Measurements from ENCODE around the gene CNNM4. TPM values are rescaled to one million over a fixed set of nuclear protein-coding genes. Genes with fewer than 3 reads are reported as not detected.

Gene CNNM4
- total RNA-seq, 2 experiments from 2014 or later, result 5.6 to 6.0 TPM

DNA sequence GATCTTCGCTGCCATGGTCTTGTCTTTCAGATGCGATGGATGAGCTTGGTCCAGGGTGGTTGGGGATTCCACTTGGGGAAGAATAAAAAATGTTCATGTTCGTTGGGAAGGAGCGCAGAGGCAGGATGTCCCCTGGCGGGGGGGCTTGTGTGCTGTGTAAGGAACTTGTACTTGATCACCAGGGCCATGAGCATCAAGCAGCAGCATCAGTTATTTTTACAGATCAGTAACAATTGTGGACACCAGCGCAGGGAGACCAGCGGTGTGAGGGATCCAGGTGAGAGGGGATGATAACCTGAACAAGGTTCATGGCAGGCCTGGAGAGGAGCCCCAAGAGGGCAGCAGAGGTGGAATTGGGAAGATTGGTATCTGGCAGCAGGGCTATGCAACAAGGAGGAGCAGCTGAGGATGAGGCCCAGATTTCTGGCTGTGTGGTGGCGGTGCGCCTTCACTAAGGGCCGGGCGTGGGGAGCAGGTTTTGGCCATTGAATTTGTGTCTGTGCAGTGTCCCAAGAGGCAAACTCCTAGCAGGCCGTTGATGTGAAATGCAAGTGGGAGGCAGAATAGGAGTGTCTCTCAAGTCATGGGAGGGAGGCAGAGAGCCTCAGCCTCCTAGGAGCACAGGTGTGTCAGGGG, 59.3 kb downstream of the CNNM4 start:
- H3K27ac Mint-ChIP-seq, result no peak overlapping the region
- no peak overlapping the region for H3K4me3 Mint-ChIP-seq
- H3K4me1 Mint-ChIP-seq (ENCODE audit: low read depth), result peaks cover 57% of the 10 kb centered on the region
- intact Hi-C loops (cut with micrococcal nuclease), result loop anchor here (5.0 kb wide), 2 partner anchors 142 to 498 kb away; no protein-coding TSS in a partner anchor
- CTCF ChIA-PET, result interaction anchor here (0.7 to 4.0 kb wide), 9 partner anchors 15 to 142 kb away, joined by 3 to 20 read pairs (median 4); partner anchors contain the start of gene ANKRD39
- peaks cover 6% of the 10 kb centered on the region for H3K36me3 Mint-ChIP-seq (ENCODE audit: low read depth)
- no peak for DNase-seq
- no peaks in the 10 kb centered on the region for H3K27me3 Mint-ChIP-seq (ENCODE audit: low read depth)
- no peaks in the 10 kb centered on the region for H3K9me3 Mint-ChIP-seq

DNA sequence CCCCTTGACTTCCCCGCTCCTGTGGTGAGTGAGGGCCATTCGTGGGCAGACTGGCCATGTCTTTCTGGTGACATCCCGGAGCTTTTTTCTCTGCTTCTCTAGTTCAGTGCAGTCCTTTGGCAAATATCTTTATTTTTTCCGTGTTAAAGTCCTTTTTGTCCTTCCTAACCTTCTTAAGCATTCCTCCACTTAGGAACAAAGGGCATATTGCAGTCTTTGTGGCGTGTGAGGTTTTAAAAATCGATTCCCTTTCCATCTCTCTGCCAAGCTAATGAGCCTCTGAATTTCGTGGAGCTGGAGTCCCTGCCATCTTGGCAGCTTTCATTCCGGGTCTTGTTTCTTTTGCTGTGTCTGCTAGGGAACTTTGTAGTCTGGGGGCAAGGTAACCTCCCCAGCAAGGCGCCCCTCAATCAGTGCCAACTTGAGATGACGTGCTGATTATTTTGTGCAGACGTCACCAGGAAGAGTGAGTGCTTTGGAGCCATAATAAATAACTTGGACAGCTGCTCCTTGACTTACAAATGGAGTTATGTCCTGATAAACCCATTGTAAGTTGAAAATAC, 60.5 kb downstream of the CNNM4 start:
- Mint-ChIP-seq H3K27me3 (ENCODE audit: low read depth) (no peaks in the 10 kb centered on the region), H3K4me3 (no peak overlapping the region), H3K36me3 (ENCODE audit: low read depth) (peaks cover 6% of the 10 kb centered on the region), H3K9me3 (no peaks in the 10 kb centered on the region), H3K27ac (no peak overlapping the region), H3K4me1 (ENCODE audit: low read depth) (peaks cover 51% of the 10 kb centered on the region)
- intact Hi-C loops (cut with micrococcal nuclease), result no loop called here
- no peak for DNase-seq
- CTCF ChIA-PET, result interaction anchor here (0.9 to 1.7 kb wide), 5 partner anchors 18 to 92 kb away, joined by 3 to 6 read pairs (median 3); partner anchors contain the start of gene ANKRD39

DNA sequence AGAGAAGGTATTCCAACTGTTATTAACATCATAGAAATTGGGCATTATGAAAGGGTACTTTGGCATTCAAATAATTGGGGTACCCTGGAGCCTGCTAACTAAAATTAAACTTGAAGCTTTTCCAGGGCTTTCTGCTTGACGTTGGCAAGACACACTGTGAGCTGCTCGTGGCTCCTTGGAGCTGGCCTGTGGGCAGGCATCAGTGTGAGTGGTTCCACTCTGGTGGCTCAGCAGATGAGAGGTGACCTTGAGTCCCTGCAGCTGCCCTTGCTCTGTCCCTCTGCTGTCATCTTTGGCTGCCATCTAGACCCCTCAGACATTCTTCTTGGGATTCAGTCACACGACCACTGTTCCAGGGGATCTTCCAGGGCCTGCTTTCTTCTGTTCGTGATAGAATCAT, 62.1 kb downstream of the CNNM4 start:
- H3K27me3 Mint-ChIP-seq (ENCODE audit: low read depth), result no peaks in the 10 kb centered on the region
- no peak overlapping the region for H3K27ac Mint-ChIP-seq
- peaks cover 5% of the 10 kb centered on the region for H3K36me3 Mint-ChIP-seq (ENCODE audit: low read depth)
- H3K9me3 Mint-ChIP-seq, result no peaks in the 10 kb centered on the region
- intact Hi-C loops (cut with micrococcal nuclease), result no loop called here
- CTCF ChIA-PET, result interaction anchor here (1.4 kb wide), 1 partner anchor 289 kb away, joined by 4 read pairs; no protein-coding TSS in a partner anchor
- no peak overlapping the region for H3K4me3 Mint-ChIP-seq
- H3K4me1 Mint-ChIP-seq (ENCODE audit: low read depth), result peaks cover 46% of the 10 kb centered on the region
- DNase-seq, result no peak

DNA sequence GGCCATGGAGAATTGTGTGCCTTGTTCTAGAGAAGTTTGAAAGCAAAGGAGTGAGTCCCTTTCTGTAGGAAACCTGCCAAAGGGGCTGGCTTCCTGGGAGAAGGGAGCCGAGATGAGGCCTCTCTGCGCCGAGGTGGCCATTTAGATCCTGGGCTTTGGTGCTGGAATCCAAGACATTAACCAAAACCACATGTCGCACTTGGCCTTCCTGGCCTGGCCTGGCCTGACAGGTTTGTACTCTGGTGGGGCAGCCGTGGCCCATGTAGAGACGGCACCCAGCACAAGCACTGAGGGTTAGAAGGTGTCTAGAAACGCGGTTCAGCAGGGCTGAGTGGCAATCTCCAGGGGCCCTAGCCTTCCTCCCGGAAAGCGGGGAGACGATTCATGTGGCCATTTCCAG, 62.5 kb downstream of the CNNM4 start:
- Mint-ChIP-seq H3K27me3 (ENCODE audit: low read depth) (no peaks in the 10 kb centered on the region), H3K36me3 (ENCODE audit: low read depth) (peaks cover 5% of the 10 kb centered on the region), H3K4me1 (ENCODE audit: low read depth) (peaks cover 41% of the 10 kb centered on the region), H3K9me3 (no peaks in the 10 kb centered on the region), H3K4me3 (no peak overlapping the region), H3K27ac (no peak overlapping the region)
- no peak for DNase-seq
- intact Hi-C loops (cut with micrococcal nuclease), result no loop called here
- CTCF ChIA-PET, result interaction anchor here (1.4 kb wide), 1 partner anchor 289 kb away, joined by 4 read pairs; no protein-coding TSS in a partner anchor

DNA sequence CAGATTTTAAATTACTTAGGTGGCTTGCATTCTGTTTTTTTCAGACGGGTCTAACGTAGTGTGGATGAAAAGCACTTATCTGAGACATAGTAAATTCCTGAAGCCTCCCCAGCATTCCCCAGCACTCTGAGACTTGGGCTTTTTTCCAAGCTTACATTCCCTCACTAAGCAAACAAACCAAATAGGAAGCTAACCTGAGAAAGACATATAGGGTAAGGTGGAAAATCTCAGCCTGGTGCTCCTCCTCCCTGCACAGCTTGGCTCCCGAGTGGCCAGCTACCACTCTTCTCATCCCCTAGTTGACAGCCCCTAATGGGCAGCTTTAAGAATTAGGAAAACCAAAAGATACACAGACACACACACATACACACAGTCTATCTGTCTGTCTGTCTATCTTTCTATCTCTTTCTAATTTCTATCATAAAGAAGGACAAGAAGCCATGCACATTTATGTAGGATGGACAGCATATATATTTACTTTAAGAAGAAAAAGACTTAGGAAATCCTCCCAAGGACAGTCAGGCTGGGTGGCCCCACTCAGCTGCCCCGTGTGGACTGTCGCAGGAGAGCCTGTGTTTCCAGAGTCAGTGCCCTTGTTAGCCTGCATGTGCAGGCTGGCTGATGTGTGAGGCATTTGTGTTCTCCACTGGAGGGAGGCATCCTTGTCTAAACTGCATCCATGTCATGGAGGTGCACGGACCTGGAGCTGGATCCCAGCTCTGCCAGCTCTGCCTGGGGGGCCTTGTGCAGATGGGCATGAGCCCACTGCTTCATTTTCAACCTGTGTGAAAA, 63.6 kb downstream of the CNNM4 start:
- CTCF ChIA-PET, result no interaction called here
- Mint-ChIP-seq H3K4me1 (ENCODE audit: low read depth) (peaks cover 31% of the 10 kb centered on the region), H3K9me3 (no peaks in the 10 kb centered on the region), H3K27me3 (ENCODE audit: low read depth) (no peaks in the 10 kb centered on the region), H3K4me3 (no peak overlapping the region), H3K27ac (no peak overlapping the region), H3K36me3 (ENCODE audit: low read depth) (peaks cover 7% of the 10 kb centered on the region)
- intact Hi-C loops (cut with micrococcal nuclease), result no loop called here
- no peak for DNase-seq

DNA sequence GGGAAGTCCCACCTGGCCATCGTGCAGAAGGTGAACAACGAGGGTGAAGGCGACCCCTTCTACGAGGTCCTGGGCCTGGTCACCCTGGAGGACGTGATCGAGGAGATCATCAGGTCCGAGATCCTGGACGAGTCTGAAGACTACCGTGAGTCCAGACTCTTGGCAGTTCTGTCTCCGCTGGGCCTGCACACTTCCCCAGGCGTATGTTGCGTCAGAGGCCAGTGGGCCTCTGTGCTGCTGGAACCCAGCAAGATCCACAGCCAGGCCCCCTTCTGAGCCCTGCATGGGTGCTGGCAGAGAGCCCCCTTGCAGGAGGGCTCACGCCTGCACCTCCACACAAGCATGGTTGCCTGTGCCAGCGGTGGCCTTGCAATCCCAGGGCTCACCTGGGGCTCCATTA, 64.4 kb downstream of the CNNM4 start:
- no peak overlapping the region for H3K4me3 Mint-ChIP-seq
- peaks cover 23% of the 10 kb centered on the region for H3K4me1 Mint-ChIP-seq (ENCODE audit: low read depth)
- H3K27ac Mint-ChIP-seq, result no peak overlapping the region
- no peaks in the 10 kb centered on the region for H3K27me3 Mint-ChIP-seq (ENCODE audit: low read depth)
- H3K9me3 Mint-ChIP-seq, result no peaks in the 10 kb centered on the region
- intact Hi-C loops (cut with micrococcal nuclease), result no loop called here
- peaks cover 7% of the 10 kb centered on the region for H3K36me3 Mint-ChIP-seq (ENCODE audit: low read depth)
- CTCF ChIA-PET, result interaction anchor here (0.6 kb wide), 1 partner anchor 21 kb away, joined by 3 read pairs; no protein-coding TSS in a partner anchor
- DNase-seq, result no peak

DNA sequence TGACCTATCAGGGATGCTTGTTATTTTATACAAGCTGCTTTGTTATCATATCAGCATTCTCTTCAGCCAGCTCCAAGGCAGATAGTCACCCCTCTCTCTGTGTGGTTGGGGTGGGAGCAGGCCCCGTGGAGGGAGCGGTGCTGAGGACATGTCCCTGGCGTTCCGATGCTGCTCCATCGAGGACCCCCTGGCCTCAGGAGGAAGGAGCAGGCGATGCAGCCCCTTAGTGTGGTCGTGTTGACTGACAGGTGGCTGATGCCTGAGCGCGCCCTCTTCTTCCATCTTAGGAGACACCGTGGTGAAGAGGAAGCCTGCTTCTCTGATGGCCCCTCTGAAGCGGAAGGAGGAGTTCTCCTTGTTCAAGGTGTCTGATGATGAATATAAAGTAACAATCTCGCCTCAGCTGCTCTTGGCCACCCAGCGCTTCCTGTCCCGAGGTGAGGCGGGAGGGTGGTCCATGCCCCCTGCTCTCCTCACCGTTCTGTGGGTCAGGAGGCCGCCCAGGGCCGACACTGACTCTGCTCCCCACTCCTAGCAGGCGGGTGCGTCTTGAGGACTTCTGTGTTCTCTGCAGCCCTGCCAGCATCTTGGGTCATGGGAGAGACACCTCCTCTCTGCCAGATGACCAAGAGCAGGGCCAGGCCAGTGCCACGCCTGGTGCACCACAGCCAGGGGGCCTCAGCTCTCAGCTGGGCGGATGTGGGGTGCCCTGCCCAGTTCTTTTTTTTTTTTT, 66.0 kb downstream of the CNNM4 start:
- intact Hi-C loops (cut with micrococcal nuclease), result no loop called here
- no peaks in the 10 kb centered on the region for H3K27me3 Mint-ChIP-seq (ENCODE audit: low read depth)
- no peak overlapping the region for H3K27ac Mint-ChIP-seq
- CTCF ChIA-PET, result interaction anchor here (1.0 kb wide), 1 partner anchor 17 kb away, joined by 3 read pairs; the partner anchor contains the start of gene ANKRD23
- peaks cover 6% of the 10 kb centered on the region for H3K4me1 Mint-ChIP-seq (ENCODE audit: low read depth)
- no peaks in the 10 kb centered on the region for H3K9me3 Mint-ChIP-seq
- H3K36me3 Mint-ChIP-seq (ENCODE audit: low read depth), result peaks cover 6% of the 10 kb centered on the region
- H3K4me3 Mint-ChIP-seq, result no peak overlapping the region
- DNase-seq, result no peak

DNA sequence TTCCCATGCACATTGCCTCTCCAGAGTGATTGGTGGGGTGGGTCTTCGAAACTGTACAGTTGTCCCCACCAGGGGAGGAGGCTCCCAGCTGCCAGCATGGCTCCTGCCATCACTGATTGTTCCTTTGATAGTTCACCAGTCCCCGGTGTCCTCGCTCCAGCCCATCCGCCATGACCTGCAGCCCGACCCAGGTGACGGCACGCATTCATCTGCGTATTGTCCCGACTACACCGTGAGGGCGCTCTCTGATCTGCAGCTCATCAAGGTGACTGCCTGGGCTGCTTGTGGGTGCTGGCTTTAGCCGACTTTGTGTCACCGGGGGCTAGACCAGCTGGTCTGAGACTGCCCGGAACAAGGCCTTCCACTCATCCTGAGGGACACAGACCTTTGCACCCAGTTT, 67.7 kb downstream of the CNNM4 start:
- Mint-ChIP-seq H3K4me3 (no peak overlapping the region), H3K27ac (no peak overlapping the region), H3K9me3 (no peaks in the 10 kb centered on the region), H3K4me1 (ENCODE audit: low read depth) (no peaks in the 10 kb centered on the region), H3K36me3 (ENCODE audit: low read depth) (peaks cover 9% of the 10 kb centered on the region), H3K27me3 (ENCODE audit: low read depth) (no peaks in the 10 kb centered on the region)
- intact Hi-C loops (cut with micrococcal nuclease), result no loop called here
- no peak for DNase-seq
- CTCF ChIA-PET, result interaction anchor here (0.6 kb wide), 1 partner anchor 22 kb away, joined by 3 read pairs; no protein-coding TSS in a partner anchor

DNA sequence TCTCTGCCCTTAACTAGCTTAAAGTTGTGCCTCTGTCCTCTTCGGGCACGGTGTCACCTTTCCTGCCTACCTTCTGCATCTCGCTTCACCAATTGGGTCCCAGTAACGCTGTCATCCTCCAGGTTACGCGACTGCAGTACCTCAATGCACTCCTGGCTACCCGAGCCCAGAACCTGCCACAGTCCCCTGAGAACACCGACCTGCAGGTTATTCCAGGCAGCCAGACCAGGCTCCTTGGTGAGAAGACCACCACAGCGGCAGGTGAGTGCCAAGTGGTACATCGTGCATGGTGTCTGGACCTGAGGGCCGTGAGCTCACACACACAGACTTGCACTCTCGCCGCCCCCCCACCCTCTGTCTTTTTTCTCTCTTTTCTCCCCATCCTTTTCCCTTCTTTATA, 68.2 kb downstream of the CNNM4 start:
- Mint-ChIP-seq H3K36me3 (ENCODE audit: low read depth) (peaks cover 9% of the 10 kb centered on the region), H3K27ac (no peak overlapping the region), H3K27me3 (ENCODE audit: low read depth) (no peaks in the 10 kb centered on the region), H3K9me3 (no peaks in the 10 kb centered on the region), H3K4me3 (no peak overlapping the region), H3K4me1 (ENCODE audit: low read depth) (no peaks in the 10 kb centered on the region)
- DNase-seq, result no peak
- intact Hi-C loops (cut with micrococcal nuclease), result no loop called here
- CTCF ChIA-PET, result interaction anchor here (0.6 kb wide), 1 partner anchor 22 kb away, joined by 3 read pairs; no protein-coding TSS in a partner anchor

DNA sequence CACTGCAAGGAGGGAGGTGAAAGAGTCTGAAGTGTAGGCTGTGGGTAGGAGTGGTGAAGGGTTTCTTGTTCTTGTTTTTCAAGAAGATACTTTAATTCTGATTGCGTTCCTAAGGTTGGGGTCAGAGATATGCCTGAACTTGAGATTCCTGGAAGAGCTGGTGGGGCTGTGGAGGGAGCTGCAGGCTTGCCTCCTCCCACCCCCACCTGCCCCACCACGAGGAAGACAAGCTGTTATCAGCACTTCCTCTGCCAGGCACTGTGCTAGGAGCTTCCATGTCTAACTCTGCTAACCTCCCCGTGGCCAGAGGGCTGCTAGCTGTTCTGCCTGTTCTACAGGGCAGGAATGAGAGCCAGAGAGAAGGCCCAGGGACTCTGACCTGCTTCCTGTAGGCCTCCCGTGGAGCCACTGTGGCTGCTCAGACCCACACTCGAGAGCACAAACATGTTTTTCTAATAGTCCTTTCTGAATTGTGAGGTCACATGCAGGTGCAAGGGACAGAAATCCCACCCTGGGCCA, 69.4 kb downstream of the CNNM4 start:
- Mint-ChIP-seq H3K4me1 (ENCODE audit: low read depth) (no peaks in the 10 kb centered on the region), H3K9me3 (no peaks in the 10 kb centered on the region), H3K27me3 (ENCODE audit: low read depth) (no peaks in the 10 kb centered on the region), H3K4me3 (no peak overlapping the region), H3K27ac (no peak overlapping the region), H3K36me3 (ENCODE audit: low read depth) (peaks cover 11% of the 10 kb centered on the region)
- DNase-seq, result no peak
- intact Hi-C loops (cut with micrococcal nuclease), result no loop called here
- CTCF ChIA-PET, result no interaction called here

DNA sequence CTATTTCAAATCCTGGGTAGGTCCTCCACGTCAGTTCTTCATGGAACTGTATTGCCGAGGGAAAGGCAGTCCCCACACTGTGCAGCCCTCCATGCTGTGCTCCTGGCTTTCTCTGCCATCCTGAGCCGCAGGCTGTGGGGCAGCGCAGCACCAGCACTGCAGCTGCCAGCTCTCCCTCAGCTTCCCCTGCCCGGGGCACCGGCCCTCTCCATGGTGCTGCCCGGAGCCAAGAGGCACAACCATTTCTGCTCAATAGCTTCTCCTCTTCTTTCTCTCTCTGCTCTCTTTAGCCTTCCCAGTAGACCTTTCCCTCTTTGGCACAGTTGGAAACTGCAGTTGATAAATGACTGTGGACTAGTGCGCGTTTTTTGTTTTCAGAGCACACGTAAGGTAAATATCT, 71.0 kb downstream of the CNNM4 start:
- Mint-ChIP-seq H3K9me3 (no peaks in the 10 kb centered on the region), H3K4me1 (ENCODE audit: low read depth) (no peaks in the 10 kb centered on the region), H3K27ac (no peak overlapping the region), H3K4me3 (no peak overlapping the region), H3K27me3 (ENCODE audit: low read depth) (no peaks in the 10 kb centered on the region), H3K36me3 (ENCODE audit: low read depth) (peaks cover 11% of the 10 kb centered on the region)
- no peak for DNase-seq
- CTCF ChIA-PET, result no interaction called here
- intact Hi-C loops (cut with micrococcal nuclease), result no loop called here

DNA sequence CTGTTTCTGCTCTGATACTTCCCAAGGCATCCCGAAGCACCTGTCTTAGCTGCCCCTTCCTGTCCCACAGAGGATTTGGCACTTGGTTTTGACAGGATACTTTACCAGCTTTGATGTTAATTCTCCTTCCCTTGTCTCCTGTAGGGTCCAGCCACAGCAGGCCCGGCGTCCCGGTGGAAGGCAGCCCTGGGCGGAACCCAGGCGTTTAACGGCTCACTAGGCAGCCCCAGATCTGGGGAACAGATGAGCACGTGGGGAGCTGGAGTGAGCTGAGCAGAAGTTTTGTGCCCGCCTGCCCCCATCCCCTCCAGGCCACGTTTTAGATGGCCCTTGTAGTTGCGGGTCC, 71.7 kb downstream of the CNNM4 start:
- CTCF ChIA-PET, result interaction anchor here (0.8 kb wide), 1 partner anchor 30 kb away, joined by 4 read pairs; no protein-coding TSS in a partner anchor
- H3K4me1 Mint-ChIP-seq (ENCODE audit: low read depth), result no peaks in the 10 kb centered on the region
- no peak for DNase-seq
- no peaks in the 10 kb centered on the region for H3K9me3 Mint-ChIP-seq
- intact Hi-C loops (cut with micrococcal nuclease), result no loop called here
- H3K27me3 Mint-ChIP-seq (ENCODE audit: low read depth), result no peaks in the 10 kb centered on the region
- no peak overlapping the region for H3K4me3 Mint-ChIP-seq
- peaks cover 10% of the 10 kb centered on the region for H3K36me3 Mint-ChIP-seq (ENCODE audit: low read depth)
- H3K27ac Mint-ChIP-seq, result no peak overlapping the region
